ENCODE measurements around the gene CLDN7. TPM values are rescaled to one million over a fixed set of nuclear protein-coding genes. Genes with fewer than 3 reads are reported as not detected.

CLDN7 gene
- 38.4 TPM for polyA plus RNA-seq (2013, experiment 1 of 2)
- polyA plus RNA-seq (2013, experiment 2 of 2), result 37.5 TPM

GRCh38 chr17:7262192-7262934 lies at the start of gene CLDN7:
TSS of gene CLDN7 (minus strand) at chr17:7262478. CDS start at chr17:7262043, 435 bp downstream.
- Histone ChIP-seq H3K36me3 (ENCODE audit: insufficient read depth, low read length) (peaks cover 28% of the 10 kb centered on the region), H3K9me3 (ENCODE audit: insufficient read depth, low read depth, low read length) (no peaks in the 10 kb centered on the region), H3K4me1 (ENCODE audit: insufficient read depth, low read length) (peaks cover 11% of the 10 kb centered on the region), H3K27me3 (ENCODE audit: insufficient read depth, low read length) (peaks cover 35% of the 10 kb centered on the region), H3K9ac (ENCODE audit: low read depth, low read length) (peak within 1 kb of the TSS; percentile 83), H3K27ac (ENCODE audit: low read depth, low read length) (peak within 1 kb of the TSS; percentile 93), H3K4me3 (ENCODE audit: low read length) (peak within 1 kb of the TSS; percentile 94)
- WGBS, result 2% methylated on average over 64 of the region's 64 CpGs

- peaks cover 52% of the 10 kb centered on the region for H3K36me3 ChIP-seq (ENCODE audit: insufficient read depth, low read length)
- H3K27me3 ChIP-seq (ENCODE audit: insufficient read depth, low read length), result no peaks in the 10 kb centered on the region
- H3K9me3 ChIP-seq (ENCODE audit: insufficient read depth, low read depth, low read length), result no peaks in the 10 kb centered on the region
- H3K4me1 ChIP-seq (ENCODE audit: insufficient read depth, low read length), result 0 out of 2 replicates have a peak, but pooled peaks cover 4% of the 10 kb centered on the region
- H3K4me3 ChIP-seq (ENCODE audit: low read length), result no peak overlapping the region
- H3K9ac ChIP-seq (ENCODE audit: low read depth, low read length), result no peak overlapping the region
- WGBS, result 95% methylated on average over 7 of the region's 7 CpGs
- no peak overlapping the region for H3K27ac ChIP-seq (ENCODE audit: low read depth, low read length)
Measured at GRCh38 chr17:7311110-7311705, 48.9 kb upstream of the CLDN7 start.

GRCh38 chr17:7309628-7310027 lies 47.4 kb upstream of the CLDN7 start:
- Histone ChIP-seq H3K27me3 (ENCODE audit: insufficient read depth, low read length) (no peaks in the 10 kb centered on the region), H3K4me3 (ENCODE audit: low read length) (peak overlapping the region; percentile 94; the same call in 1 of the 2 replicates), H3K9me3 (ENCODE audit: insufficient read depth, low read depth, low read length) (no peaks in the 10 kb centered on the region), H3K27ac (ENCODE audit: low read depth, low read length) (no peak overlapping the region), H3K9ac (ENCODE audit: low read depth, low read length) (no peak overlapping the region), H3K36me3 (ENCODE audit: insufficient read depth, low read length) (peaks cover 48% of the 10 kb centered on the region), H3K4me1 (ENCODE audit: insufficient read depth, low read length) (0 out of 2 replicates have a peak, but pooled peaks cover 4% of the 10 kb centered on the region)
- 93% methylated on average over 12 of the region's 12 CpGs for WGBS

GRCh38 chr17:7308625-7309433 lies 46.6 kb upstream of the CLDN7 start:
- peaks cover 45% of the 10 kb centered on the region for H3K36me3 ChIP-seq (ENCODE audit: insufficient read depth, low read length)
- WGBS, result 0% methylated on average over 11 of the region's 14 CpGs

GRCh38 chr17:7307686-7308624 lies 45.7 kb upstream of the CLDN7 start:
- H3K27ac ChIP-seq (ENCODE audit: low read depth, low read length), result peak overlapping the region; percentile 100
- H3K4me1 ChIP-seq (ENCODE audit: insufficient read depth, low read length), result no peaks in the 10 kb centered on the region
- H3K9ac ChIP-seq (ENCODE audit: low read depth, low read length), result peak overlapping the region; percentile 100
- peak overlapping the region; percentile 94 for H3K4me3 ChIP-seq (ENCODE audit: low read length)
- no peaks in the 10 kb centered on the region for H3K27me3 ChIP-seq (ENCODE audit: insufficient read depth, low read length)
- H3K9me3 ChIP-seq (ENCODE audit: insufficient read depth, low read depth, low read length), result no peaks in the 10 kb centered on the region
- peaks cover 36% of the 10 kb centered on the region for H3K36me3 ChIP-seq (ENCODE audit: insufficient read depth, low read length)
- under 1% methylated on average over 104 of the region's 104 CpGs for WGBS

More at GRCh38 chr17:7308625-7309433, 46.6 kb upstream of the CLDN7 start:
- H3K27me3 ChIP-seq (ENCODE audit: insufficient read depth, low read length), result no peaks in the 10 kb centered on the region
- no peaks in the 10 kb centered on the region for H3K4me1 ChIP-seq (ENCODE audit: insufficient read depth, low read length)
- peak overlapping the region; percentile 100 for H3K9ac ChIP-seq (ENCODE audit: low read depth, low read length)
- H3K4me3 ChIP-seq (ENCODE audit: low read length), result peak overlapping the region; percentile 94
- peak overlapping the region; percentile 100 for H3K27ac ChIP-seq (ENCODE audit: low read depth, low read length)
- no peaks in the 10 kb centered on the region for H3K9me3 ChIP-seq (ENCODE audit: insufficient read depth, low read depth, low read length)

GRCh38 chr17:7306911-7307685 lies 44.8 kb upstream of the CLDN7 start, which contains the start of gene EIF5A:
TSS of gene EIF5A (plus strand) at chr17:7307628. CDS start at chr17:7309636, 2,008 bp downstream.
- Histone ChIP-seq H3K27me3 (ENCODE audit: insufficient read depth, low read length) (no peaks in the 10 kb centered on the region), H3K36me3 (ENCODE audit: insufficient read depth, low read length) (peaks cover 28% of the 10 kb centered on the region), H3K9me3 (ENCODE audit: insufficient read depth, low read depth, low read length) (no peaks in the 10 kb centered on the region), H3K9ac (ENCODE audit: low read depth, low read length) (peak within 1 kb of the TSS; percentile 100), H3K27ac (ENCODE audit: low read depth, low read length) (peak within 1 kb of the TSS; percentile 100), H3K4me1 (ENCODE audit: insufficient read depth, low read length) (no peaks in the 10 kb centered on the region), H3K4me3 (ENCODE audit: low read length) (peak within 1 kb of the TSS; percentile 94)
- under 1% methylated on average over 64 of the region's 64 CpGs for WGBS

GRCh38 chr17:7304179-7304578 lies 41.9 kb upstream of the CLDN7 start:
- no peaks in the 10 kb centered on the region for H3K27me3 ChIP-seq (ENCODE audit: insufficient read depth, low read length)
- WGBS, result 95% methylated on average over 7 of the region's 7 CpGs
- no peaks in the 10 kb centered on the region for H3K9me3 ChIP-seq (ENCODE audit: insufficient read depth, low read depth, low read length)
- H3K4me1 ChIP-seq (ENCODE audit: insufficient read depth, low read length), result no peaks in the 10 kb centered on the region
- H3K36me3 ChIP-seq (ENCODE audit: insufficient read depth, low read length), result peaks cover 1% of the 10 kb centered on the region; the same call in 1 of the 2 replicates
- no peak overlapping the region for H3K4me3 ChIP-seq (ENCODE audit: low read length)
- H3K27ac ChIP-seq (ENCODE audit: low read depth, low read length), result no peak overlapping the region
- no peak overlapping the region for H3K9ac ChIP-seq (ENCODE audit: low read depth, low read length)

- 0 out of 2 replicates have a peak, but pooled peaks cover 10% of the 10 kb centered on the region for H3K4me1 ChIP-seq (ENCODE audit: insufficient read depth, low read length)
- H3K27ac ChIP-seq (ENCODE audit: low read depth, low read length), result no peak overlapping the region
- peaks cover 47% of the 10 kb centered on the region for H3K27me3 ChIP-seq (ENCODE audit: insufficient read depth, low read length)
- WGBS, result 9% methylated on average over 51 of the region's 51 CpGs
- H3K9me3 ChIP-seq (ENCODE audit: insufficient read depth, low read depth, low read length), result no peaks in the 10 kb centered on the region
- peak overlapping the region; percentile 11; the same call in 1 of the 2 replicates for H3K4me3 ChIP-seq (ENCODE audit: low read length)
- no peaks in the 10 kb centered on the region for H3K36me3 ChIP-seq (ENCODE audit: insufficient read depth, low read length)
- H3K9ac ChIP-seq (ENCODE audit: low read depth, low read length), result no peak overlapping the region
Measured at GRCh38 chr17:7296189-7296861, 34.0 kb upstream of the CLDN7 start.

All from HUES64 (cell line).